ENCODE data around the gene SNX17.

DNA sequence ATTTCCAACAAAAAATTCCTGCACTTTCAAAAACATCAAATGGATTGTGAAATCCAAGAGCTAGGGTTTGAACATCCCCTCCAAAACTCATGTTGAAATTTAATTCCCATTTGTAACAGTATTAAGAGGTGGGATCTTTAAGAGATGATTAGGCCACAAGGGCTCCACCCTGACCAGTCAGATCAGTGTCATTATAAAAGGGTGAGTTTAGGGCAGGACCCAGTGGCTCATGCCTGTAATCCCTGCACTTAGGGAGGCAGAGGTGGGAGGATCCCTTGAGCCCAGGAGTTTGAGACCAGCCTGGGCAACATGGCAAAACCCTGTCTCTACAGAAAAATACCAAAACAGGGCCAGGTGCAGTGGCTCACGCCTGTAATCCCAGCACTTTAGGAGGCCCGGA is 22.8 kb upstream of the SNX17 start:
- TF ChIP-seq, protein P1, sequence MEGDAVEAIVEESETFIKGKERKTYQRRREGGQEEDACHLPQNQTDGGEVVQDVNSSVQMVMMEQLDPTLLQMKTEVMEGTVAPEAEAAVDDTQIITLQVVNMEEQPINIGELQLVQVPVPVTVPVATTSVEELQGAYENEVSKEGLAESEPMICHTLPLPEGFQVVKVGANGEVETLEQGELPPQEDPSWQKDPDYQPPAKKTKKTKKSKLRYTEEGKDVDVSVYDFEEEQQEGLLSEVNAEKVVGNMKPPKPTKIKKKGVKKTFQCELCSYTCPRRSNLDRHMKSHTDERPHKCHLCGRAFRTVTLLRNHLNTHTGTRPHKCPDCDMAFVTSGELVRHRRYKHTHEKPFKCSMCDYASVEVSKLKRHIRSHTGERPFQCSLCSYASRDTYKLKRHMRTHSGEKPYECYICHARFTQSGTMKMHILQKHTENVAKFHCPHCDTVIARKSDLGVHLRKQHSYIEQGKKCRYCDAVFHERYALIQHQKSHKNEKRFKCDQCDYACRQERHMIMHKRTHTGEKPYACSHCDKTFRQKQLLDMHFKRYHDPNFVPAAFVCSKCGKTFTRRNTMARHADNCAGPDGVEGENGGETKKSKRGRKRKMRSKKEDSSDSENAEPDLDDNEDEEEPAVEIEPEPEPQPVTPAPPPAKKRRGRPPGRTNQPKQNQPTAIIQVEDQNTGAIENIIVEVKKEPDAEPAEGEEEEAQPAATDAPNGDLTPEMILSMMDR (IDR thresholded peaks at IDR 0.05 in 2 of 3, conservative IDR thresholded peaks at IDR 0.05 in 1 of 3; ENCODE audit: borderline replicate concordance in 1 of 3, insufficient read depth in 1 of 3, low read depth in 2 of 3, low read length in 2 of 3) = no peak
- TF ChIP-seq JUND (IDR thresholded peaks at IDR 0.05) (no peak), EZH2 (IDR thresholded peaks at IDR 0.05) (no peak), POLR2AphosphoS5 (IDR thresholded peaks at IDR 0.05; ENCODE audit: low read depth, low read length) (no peak), TCF7L2 (IDR thresholded peaks at IDR 0.05; ENCODE audit: borderline replicate concordance, extremely low read depth, insufficient read depth, insufficient read length) (no peak), SIN3A (IDR thresholded peaks at IDR 0.05; ENCODE audit: low read depth) (no peak), POLR2A (IDR thresholded peaks at IDR 0.05; ENCODE audit: borderline replicate concordance, extremely low read depth, insufficient read depth, insufficient read length) (no peak), YY1 (IDR thresholded peaks at IDR 0.05; ENCODE audit: extremely low read depth, insufficient replicate concordance, low read depth, low read length) (no peak), EGR1 (IDR thresholded peaks at IDR 0.05; ENCODE audit: low read depth) (no peak), FOSL1 (IDR thresholded peaks at IDR 0.05; ENCODE audit: low read depth) (no peak), RAD21 (IDR thresholded peaks at IDR 0.05; ENCODE audit: low read depth) (no peak), ZNF274 (IDR thresholded peaks at IDR 0.05; ENCODE audit: low read depth, low read length) (no peak)
- TF ChIP-seq, protein P2, sequence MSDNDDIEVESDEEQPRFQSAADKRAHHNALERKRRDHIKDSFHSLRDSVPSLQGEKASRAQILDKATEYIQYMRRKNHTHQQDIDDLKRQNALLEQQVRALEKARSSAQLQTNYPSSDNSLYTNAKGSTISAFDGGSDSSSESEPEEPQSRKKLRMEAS (IDR thresholded peaks at IDR 0.05) = no peak
- TF ChIP-seq, protein P3, sequence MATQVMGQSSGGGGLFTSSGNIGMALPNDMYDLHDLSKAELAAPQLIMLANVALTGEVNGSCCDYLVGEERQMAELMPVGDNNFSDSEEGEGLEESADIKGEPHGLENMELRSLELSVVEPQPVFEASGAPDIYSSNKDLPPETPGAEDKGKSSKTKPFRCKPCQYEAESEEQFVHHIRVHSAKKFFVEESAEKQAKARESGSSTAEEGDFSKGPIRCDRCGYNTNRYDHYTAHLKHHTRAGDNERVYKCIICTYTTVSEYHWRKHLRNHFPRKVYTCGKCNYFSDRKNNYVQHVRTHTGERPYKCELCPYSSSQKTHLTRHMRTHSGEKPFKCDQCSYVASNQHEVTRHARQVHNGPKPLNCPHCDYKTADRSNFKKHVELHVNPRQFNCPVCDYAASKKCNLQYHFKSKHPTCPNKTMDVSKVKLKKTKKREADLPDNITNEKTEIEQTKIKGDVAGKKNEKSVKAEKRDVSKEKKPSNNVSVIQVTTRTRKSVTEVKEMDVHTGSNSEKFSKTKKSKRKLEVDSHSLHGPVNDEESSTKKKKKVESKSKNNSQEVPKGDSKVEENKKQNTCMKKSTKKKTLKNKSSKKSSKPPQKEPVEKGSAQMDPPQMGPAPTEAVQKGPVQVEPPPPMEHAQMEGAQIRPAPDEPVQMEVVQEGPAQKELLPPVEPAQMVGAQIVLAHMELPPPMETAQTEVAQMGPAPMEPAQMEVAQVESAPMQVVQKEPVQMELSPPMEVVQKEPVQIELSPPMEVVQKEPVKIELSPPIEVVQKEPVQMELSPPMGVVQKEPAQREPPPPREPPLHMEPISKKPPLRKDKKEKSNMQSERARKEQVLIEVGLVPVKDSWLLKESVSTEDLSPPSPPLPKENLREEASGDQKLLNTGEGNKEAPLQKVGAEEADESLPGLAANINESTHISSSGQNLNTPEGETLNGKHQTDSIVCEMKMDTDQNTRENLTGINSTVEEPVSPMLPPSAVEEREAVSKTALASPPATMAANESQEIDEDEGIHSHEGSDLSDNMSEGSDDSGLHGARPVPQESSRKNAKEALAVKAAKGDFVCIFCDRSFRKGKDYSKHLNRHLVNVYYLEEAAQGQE (IDR thresholded peaks at IDR 0.05; ENCODE audit: low read depth) = no peak
